GM21515 (cell line): ENCODE results near the gene DR1.

Experiments
- ATAC-seq: cut with Tn5 transposase; IDR thresholded peaks from one replicate; pipeline ENCODE4 v1.9.1; 2021; ENCODE audit not compliant: unreplicated experiment

Gene DR1

GRCh38 chr1:93345633-93346420 is at the start of gene DR1:
TSS of gene DR1 (plus strand) at chr1:93345907. CDS start at chr1:93346646, 739 bp downstream.
- peak; percentile 72 for ATAC-seq

GRCh38 chr1:93296555-93297154 is 49.1 kb upstream of the DR1 start:
- no peak for ATAC-seq

- ATAC-seq = no peak
Observed at GRCh38 chr1:93301131-93301530, 44.6 kb upstream of the DR1 start.

- no peak for ATAC-seq
Observed at GRCh38 chr1:93302078-93302477, 43.6 kb upstream of the DR1 start.

GRCh38 chr1:93304716-93305138 is 41.0 kb upstream of the DR1 start:
- no peak for ATAC-seq

GRCh38 chr1:93306920-93307319 is 38.8 kb upstream of the DR1 start:
- no peak for ATAC-seq

GRCh38 chr1:93313026-93313425 is 32.7 kb upstream of the DR1 start:
- ATAC-seq = no peak

- ATAC-seq = no peak
Observed at GRCh38 chr1:93317207-93317606, 28.5 kb upstream of the DR1 start.

GRCh38 chr1:93317943-93318342 is 27.8 kb upstream of the DR1 start:
- ATAC-seq = no peak

GRCh38 chr1:93321720-93322119 is 24.0 kb upstream of the DR1 start:
- ATAC-seq = no peak

- no peak for ATAC-seq
Observed at GRCh38 chr1:93322349-93322748, 23.4 kb upstream of the DR1 start.

GRCh38 chr1:93323185-93323820 is 22.4 kb upstream of the DR1 start:
- ATAC-seq = no peak

- no peak for ATAC-seq
Observed at GRCh38 chr1:93324486-93325464, 20.9 kb upstream of the DR1 start.

GRCh38 chr1:93328809-93329760 is 16.6 kb upstream of the DR1 start:
- ATAC-seq = peak; percentile 76

- ATAC-seq = no peak
Observed at GRCh38 chr1:93330196-93330595, 15.5 kb upstream of the DR1 start.

GRCh38 chr1:93330617-93331016 is 15.1 kb upstream of the DR1 start:
- no peak for ATAC-seq

GRCh38 chr1:93331412-93331811 is 14.3 kb upstream of the DR1 start:
- ATAC-seq = no peak

- no peak for ATAC-seq
Observed at GRCh38 chr1:93332368-93332767, 13.3 kb upstream of the DR1 start.

- ATAC-seq = no peak
Observed at GRCh38 chr1:93338387-93339146, 7.1 kb upstream of the DR1 start.
